Left ventricle myocardium superior (tissue), 1 donor: Measurements from ENCODE around the gene FLRT2. TPM values are rescaled to one million over a fixed set of nuclear protein-coding genes. Genes with fewer than 3 reads are reported as not detected.

Source experiments
- ATAC-seq: fragments of 200-7000 bp; cut with Tn5 transposase; one replicate; pipeline ENCODE4 v1.9.1; 2020; ENCODE audit warnings: mild to moderate bottlenecking, moderate library complexity
- DNase-seq: peaks from one replicate; pipeline ENCODE4 v3.0.0-alpha.2; 2020
- intact Hi-C: fragments of 100-400 bp; cut with micrococcal nuclease; formaldehyde crosslinking; loops from one replicate; pipeline ENCODE4 v1.11.0; 2022
- total RNA-seq: library from RNA; stranded (reverse); fragmentation: NEBNext Ultra II Directional; extraction: Animal tissue kit (Norgen Biotek cat#: 25700); gene quantifications from one replicate; pipeline ENCODE4 v1.2.1, GENCODE V29; 2021
- donor health status: DM: no; HTN: yes; CAD: no; lungs with severe emphysema.

FLRT2 gene
- total RNA-seq, 1 donor from 2014 or later = 4.6 TPM

GRCh38 chr14:85545738-85546137 is 15.8 kb downstream of the FLRT2 start:
- no peak for DNase-seq
- intact Hi-C loops = no loop called here
- no peak for ATAC-seq

- ATAC-seq (no peak), DNase-seq (no peak)
- intact Hi-C loops = no loop called here
Observed at GRCh38 chr14:85546390-85546789, 16.4 kb downstream of the FLRT2 start.

DNA sequence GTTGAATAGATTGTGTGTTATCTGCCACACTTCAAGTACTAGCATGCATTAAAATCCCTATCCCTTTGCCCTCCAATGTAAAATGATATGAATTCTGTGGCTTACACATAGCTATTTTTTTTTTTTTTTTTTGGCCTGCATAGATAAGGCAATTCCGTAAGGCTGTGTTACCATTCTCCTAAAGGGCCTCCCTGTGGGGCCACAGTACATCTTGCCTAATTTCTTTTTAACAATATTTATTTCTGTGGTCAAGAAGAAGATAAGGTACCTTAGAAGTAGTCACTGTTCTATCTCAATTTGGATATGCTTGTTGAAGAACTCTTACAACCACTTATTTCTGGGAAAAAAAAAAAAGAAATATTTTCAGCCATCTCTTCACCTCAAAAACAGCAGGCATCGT is 19.8 kb downstream of the FLRT2 start:
- intact Hi-C loops = no loop called here
- DNase-seq = no peak
- no peak for ATAC-seq

GRCh38 chr14:85554106-85554505 is 24.2 kb downstream of the FLRT2 start:
- intact Hi-C loops = no loop called here
- no peak for DNase-seq
- ATAC-seq = no peak

GRCh38 chr14:85556267-85556666 is 26.3 kb downstream of the FLRT2 start:
- intact Hi-C loops = no loop called here
- ATAC-seq = no peak
- DNase-seq = no peak

DNA sequence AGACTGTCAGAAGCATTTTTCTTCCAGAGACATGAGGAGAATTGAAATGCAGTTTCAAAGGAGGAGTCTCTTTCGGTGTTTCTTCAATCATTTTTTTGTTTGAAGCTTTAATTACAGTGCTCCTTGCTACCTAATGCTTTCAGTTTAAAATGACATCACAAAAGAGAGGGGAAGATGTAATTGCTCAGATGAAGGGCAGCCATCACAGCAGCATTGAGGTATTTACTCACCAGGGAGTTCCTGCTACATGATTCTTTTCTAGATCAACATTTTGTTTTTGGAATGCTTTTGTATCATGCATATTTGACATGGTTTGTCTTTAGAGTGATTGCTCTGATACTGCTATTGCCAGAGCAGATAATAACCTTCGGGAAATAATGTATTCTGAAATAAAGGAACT is 28.6 kb downstream of the FLRT2 start:
- ATAC-seq (no peak), DNase-seq (no peak)
- intact Hi-C loops = no loop called here

GRCh38 chr14:85562630-85563029 is 32.7 kb downstream of the FLRT2 start:
- intact Hi-C loops = no loop called here
- no peak for DNase-seq
- ATAC-seq = no peak

DNA sequence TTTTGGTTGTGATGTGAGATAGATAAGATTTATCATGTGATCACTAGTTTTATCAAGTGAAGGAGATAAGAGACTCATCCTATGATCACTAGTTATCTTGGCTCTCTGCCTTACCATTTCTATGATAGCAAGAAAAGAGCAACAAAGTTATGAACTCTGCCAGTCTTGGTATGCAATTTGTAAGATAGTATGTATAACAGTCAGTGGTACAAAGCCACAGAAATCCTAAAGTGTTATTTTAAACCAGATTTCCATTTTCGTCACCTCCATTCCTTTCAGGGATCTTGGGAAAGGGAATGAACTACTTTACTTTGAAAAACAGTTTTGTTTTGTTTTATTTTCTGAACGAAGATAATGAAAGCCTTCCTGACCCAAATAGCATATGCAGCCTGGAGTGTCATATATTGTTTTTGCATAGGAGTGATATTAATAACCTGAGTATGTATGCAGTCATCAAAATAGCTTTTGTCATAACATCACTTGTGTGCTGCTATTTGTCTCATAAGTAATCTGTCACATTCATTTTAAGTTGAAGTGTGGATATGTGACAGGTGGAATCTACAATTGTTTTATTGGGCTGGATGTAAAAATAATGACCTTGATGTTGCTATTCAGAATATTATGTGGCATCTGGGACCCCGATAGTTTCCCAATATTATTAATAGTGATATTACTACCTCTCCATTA is 35.0 kb downstream of the FLRT2 start:
- no peak for ATAC-seq
- no peak for DNase-seq
- intact Hi-C loops = no loop called here

DNA sequence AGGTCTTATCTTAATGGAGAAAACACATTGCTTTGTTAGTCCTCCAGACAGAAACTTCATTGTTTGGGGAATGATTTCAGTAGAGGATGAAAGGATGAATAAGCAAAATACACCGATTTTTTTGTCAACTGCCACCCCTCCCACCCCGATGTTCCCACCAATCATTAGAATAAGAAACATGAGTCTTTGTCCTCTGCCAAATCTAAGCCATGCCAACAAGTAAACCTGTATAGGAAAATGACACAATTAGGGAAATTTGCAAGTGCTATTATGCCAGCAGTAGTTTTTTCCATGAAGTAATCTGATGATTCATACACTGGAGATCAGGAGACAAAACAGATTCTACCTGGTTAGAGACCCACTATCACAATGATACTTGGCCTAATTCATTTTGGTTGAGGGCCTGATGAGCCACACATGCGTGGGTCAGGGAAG is 35.9 kb downstream of the FLRT2 start:
- DNase-seq (no peak), ATAC-seq (no peak)
- intact Hi-C loops = no loop called here

DNA sequence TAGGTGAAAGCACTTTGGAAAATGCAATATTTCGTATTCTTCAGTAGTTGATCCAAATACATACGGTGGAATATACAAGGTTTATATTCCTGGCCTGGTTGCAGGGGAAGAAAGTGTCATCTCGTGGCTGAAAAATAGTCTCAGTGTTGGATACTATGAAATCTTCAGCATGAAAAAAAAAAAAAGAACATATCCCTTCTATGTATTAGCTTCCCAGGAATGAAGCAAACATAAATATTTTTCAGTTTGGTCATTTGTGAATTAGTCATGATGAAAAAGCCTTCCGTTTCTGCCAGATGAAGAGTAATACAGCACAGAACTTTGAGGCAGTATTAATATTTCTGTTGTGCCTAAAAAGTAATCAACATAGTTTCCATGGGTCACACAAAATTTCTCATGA is 36.7 kb downstream of the FLRT2 start:
- no peak for ATAC-seq
- no peak for DNase-seq

GRCh38 chr14:85572011-85572410 is 42.1 kb downstream of the FLRT2 start:
- DNase-seq = no peak
- intact Hi-C loops = no loop called here
- no peak for ATAC-seq

More for the DNA sequence above, 36.7 kb downstream of the FLRT2 start:
- intact Hi-C loops = no loop called here

GRCh38 chr14:85572845-85573244 is 42.9 kb downstream of the FLRT2 start:
- intact Hi-C loops = no loop called here
- DNase-seq = no peak
- no peak for ATAC-seq

- intact Hi-C loops = no loop called here
- DNase-seq (no peak), ATAC-seq (no peak)
Observed at GRCh38 chr14:85573406-85573805, 43.5 kb downstream of the FLRT2 start.

- DNase-seq (no peak), ATAC-seq (no peak)
- intact Hi-C loops = no loop called here
Observed at GRCh38 chr14:85574853-85575616, 45.1 kb downstream of the FLRT2 start.

- ATAC-seq = no peak
- intact Hi-C loops = no loop called here
- no peak for DNase-seq
Observed at GRCh38 chr14:85575617-85575898, 45.6 kb downstream of the FLRT2 start.

- DNase-seq (no peak), ATAC-seq (no peak)
- intact Hi-C loops = no loop called here
Observed at GRCh38 chr14:85576218-85576617, 46.3 kb downstream of the FLRT2 start.

DNA sequence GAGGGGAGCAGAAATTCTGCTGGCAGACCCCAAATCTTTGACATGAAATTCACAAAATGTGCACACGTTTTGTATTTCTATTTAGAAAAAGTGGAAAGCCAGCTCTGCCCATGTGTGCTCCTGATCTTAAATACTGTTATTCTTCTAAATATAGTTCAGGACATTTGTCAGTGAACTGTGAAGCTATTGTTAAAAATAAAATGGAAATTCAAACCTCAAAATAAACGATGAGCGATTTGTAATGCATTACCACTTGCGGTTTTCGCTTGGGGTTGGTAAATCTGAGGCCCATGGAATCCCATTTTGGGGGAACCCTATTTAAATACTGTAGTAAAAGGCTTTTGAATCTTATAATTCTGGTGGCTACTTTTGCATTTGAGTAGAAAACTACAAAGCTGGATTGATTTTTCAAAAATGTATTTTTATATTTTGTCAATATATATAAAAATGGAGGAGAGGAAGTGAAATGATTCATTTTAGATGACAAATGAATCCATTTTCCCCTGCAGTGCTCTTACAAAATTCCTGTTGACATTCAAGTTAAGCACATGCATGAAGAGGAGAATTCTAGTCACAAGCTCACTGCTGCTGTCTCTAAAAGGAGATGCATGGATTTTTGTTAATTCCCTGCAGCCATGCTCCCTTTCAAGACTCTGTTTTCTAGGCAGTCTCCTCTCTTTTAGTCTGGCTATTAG is 47.1 kb downstream of the FLRT2 start:
- DNase-seq (no peak), ATAC-seq (no peak)
- intact Hi-C loops = no loop called here

DNA sequence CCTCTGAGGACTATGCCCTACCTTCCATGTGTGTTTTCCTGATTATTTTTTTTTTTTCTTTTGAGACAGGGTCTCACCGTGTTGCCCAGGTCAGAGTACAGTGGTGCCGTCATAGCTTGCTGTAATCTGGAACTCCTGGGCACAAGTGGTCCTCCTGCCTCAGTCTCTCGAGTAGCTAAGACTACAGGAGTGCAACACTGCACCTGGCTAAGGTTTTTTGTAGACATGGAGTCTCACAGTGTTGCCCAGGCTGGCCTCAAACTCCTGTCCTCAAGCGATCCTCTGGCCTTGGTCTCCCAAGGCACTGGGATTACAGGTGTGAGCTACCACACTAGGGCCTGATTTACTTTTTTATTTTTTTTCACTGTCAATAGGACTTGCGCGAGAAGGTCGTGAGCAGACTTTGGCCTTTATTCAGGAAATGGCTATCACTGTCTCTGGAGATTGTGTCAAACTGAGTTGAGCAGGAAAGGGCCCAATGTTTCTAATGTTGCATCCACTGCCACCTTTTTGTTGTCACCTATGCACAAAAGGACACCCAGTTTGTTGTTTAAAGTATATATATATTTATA is 47.7 kb downstream of the FLRT2 start:
- ATAC-seq = no peak
- intact Hi-C loops = no loop called here

DNA sequence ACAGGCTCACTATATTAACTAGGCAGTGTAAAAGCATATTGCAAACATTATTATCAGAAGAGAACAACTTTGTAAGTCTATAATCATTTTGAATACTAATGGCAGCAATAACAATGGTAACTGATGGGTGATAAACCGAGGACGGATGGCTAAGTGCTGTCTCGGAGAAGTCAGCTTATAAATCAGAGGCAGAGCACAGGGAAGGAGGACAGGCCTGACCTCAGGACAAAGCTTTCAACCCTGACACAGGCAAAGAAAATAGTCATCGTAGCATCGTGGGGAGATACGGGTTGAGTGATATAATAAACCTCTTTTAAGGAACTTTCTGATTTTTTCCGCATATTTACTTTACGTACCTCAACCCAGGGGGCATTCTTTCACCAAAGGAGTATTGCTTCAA is 48.4 kb downstream of the FLRT2 start:
- no peak for DNase-seq
- ATAC-seq = no peak
- intact Hi-C loops = no loop called here

More for the DNA sequence above, 47.7 kb downstream of the FLRT2 start:
- DNase-seq = no peak

- ATAC-seq (no peak), DNase-seq (no peak)
- intact Hi-C loops = no loop called here
Observed at GRCh38 chr14:85578930-85579329, 49.0 kb downstream of the FLRT2 start.
